Spleen (tissue), 11 donors: ENCODE data around the gene MBOAT7. TPM values are rescaled to one million over a fixed set of nuclear protein-coding genes. Genes with fewer than 3 reads are reported as not detected.

ENCODE experiments used
- DNase-seq: peaks from one replicate; pipeline ENCODE4 v3.0.0-alpha.2; 2020
- H3K27ac ChIP-seq, 8 donors: fragments of 200-600 bp; sonication (generic) in 7 of 8; 1 replicate in 4 of 8; 2 replicates in 4 of 8; pipeline versions ENCODE4 v1.5.0 to v1.8.0; 2016 to 2021; ENCODE audit warnings: inconsistent platforms in 4 of 8, mild to moderate bottlenecking in 4 of 8, moderate library complexity in 1 of 8
- H3K27me3 ChIP-seq, 7 donors: fragments of 200-600 bp; sonication (generic) in 6 of 7; replicated peaks in 1 of 7; 1 replicate in 4 of 7; 2 replicates in 3 of 7; pipeline versions ENCODE4 v1.5.0 to v1.8.0; 2016 to 2021; ENCODE audit warnings: inconsistent platforms in 3 of 7, mild to moderate bottlenecking in 1 of 7
- H3K36me3 ChIP-seq, 6 donors: fragments of 200-600 bp; sonication (generic) in 5 of 6; 1 replicate in 4 of 6; 2 replicates in 2 of 6; pipeline versions ENCODE4 v1.5.0 to v1.8.0; 2016 to 2021; ENCODE audit warnings: inconsistent platforms in 2 of 6
- H3K4me1 ChIP-seq, 6 donors: fragments of 200-600 bp; sonication (generic) in 5 of 6; 1 replicate in 3 of 6; 2 replicates in 3 of 6; pipeline versions ENCODE4 v1.5.0 to v1.8.0; 2016 to 2021; ENCODE audit warnings: inconsistent platforms in 3 of 6
- H3K4me3 ChIP-seq, 8 donors: fragments of 200-600 bp; sonication (generic) in 7 of 8; 1 replicate in 4 of 8; 2 replicates in 4 of 8; pipeline versions ENCODE4 v1.5.0 to v1.8.0; 2016 to 2021; ENCODE audit warnings: inconsistent platforms in 4 of 8, mild to moderate bottlenecking in 4 of 8, moderate library complexity in 2 of 8
- H3K9me3 ChIP-seq, 8 donors: fragments of 200-600 bp; sonication (generic) in 7 of 8; 1 replicate in 4 of 8; 2 replicates in 4 of 8; pipeline versions ENCODE4 v1.5.0 to v1.8.0; 2016 to 2021; ENCODE audit warnings: inconsistent platforms in 4 of 8
- POLR2A ChIP-seq, 3 donors: fragments of 450-650 bp; IDR thresholded peaks; one replicate each; pipeline ENCODE4 v1.5.1; 2017; ENCODE audit warnings: antibody characterized with exemption in 3 of 3, mild to moderate bottlenecking in 1 of 3
- POLR2AphosphoS5 ChIP-seq, 3 donors: sonication (generic); formaldehyde crosslinking; IDR thresholded peaks; one replicate each; pipeline ENCODE4 v1.5.1; 2017; ENCODE audit warnings: antibody characterized with exemption in 3 of 3
- WGBS, 5 donors: extraction: QIAGEN DNeasy Blood & Tissue Kit in 3 of 5; methylation state at CpG; one replicate each; pipeline versions ENCODE4 v1.1.5 to v1.1.7; 2013 to 2018; 5-methylcytosine and 5-hydroxymethylcytosine counted together
- intact Hi-C: fragments of 100-400 bp; cut with DNase I; formaldehyde crosslinking; loops from one replicate; pipeline ENCODE4 v1.15.0; 2023; ENCODE audit warnings: low total_unique reads
- polyA plus RNA-seq, 3 donors: library from polyadenylated mRNA; stranded (reverse); fragments of 200-250 nt; gene quantifications; one replicate each; pipeline ENCODE4 v1.2.1, GENCODE V29; 2013
- total RNA-seq, 7 donors: library from RNA; depleted of rRNA in 3 of 7; stranded (reverse); fragments of >200 nt in 3 of 7; fragmentation: NEBNext Ultra II Directional in 4 of 7; extraction: Animal tissue kit (Norgen Biotek cat#: 25700) in 4 of 7; gene quantifications; one replicate each; pipeline versions ENCODE4 v1.1.0 to v1.2.1, GENCODE V29; 2016 to 2021
- TF ChIP-seq, protein P1 (sequence below), 11 experiments: fragments of 200-600 bp in 7 of 11; fragments of 450-650 bp in 4 of 11; sonication (generic) in 4 of 11; IDR thresholded peaks in 8 of 11; conservative IDR thresholded peaks in 3 of 11; 1 replicate in 7 of 11; 2 replicates in 4 of 11; pipeline versions ENCODE4 v1.4.0 to v1.8.0; 2016 to 2021; ENCODE audit warnings: antibody characterized with exemption in 11 of 11, inconsistent platforms in 4 of 11, mild to moderate bottlenecking in 1 of 11
- donor health status: healthy with polysubstance abuse.
- donor health status: DM: no; HTN: no; CAD: no; lungs with moderate emphysema.
- donor health status: DM: no; HTN: no; CAD: no.
- donor health status: Bipolar disorder and iron deficiency.
- donor health status: healthy.
- donor health status: DM: no; HTN: no; CAD: no.
- donor health status: DM: yes; HTN: yes; CAD: no.

MBOAT7 gene
- total and polyA plus RNA-seq, 10 donors, result 12.0 to 208 (median 82.9) TPM

DNA sequence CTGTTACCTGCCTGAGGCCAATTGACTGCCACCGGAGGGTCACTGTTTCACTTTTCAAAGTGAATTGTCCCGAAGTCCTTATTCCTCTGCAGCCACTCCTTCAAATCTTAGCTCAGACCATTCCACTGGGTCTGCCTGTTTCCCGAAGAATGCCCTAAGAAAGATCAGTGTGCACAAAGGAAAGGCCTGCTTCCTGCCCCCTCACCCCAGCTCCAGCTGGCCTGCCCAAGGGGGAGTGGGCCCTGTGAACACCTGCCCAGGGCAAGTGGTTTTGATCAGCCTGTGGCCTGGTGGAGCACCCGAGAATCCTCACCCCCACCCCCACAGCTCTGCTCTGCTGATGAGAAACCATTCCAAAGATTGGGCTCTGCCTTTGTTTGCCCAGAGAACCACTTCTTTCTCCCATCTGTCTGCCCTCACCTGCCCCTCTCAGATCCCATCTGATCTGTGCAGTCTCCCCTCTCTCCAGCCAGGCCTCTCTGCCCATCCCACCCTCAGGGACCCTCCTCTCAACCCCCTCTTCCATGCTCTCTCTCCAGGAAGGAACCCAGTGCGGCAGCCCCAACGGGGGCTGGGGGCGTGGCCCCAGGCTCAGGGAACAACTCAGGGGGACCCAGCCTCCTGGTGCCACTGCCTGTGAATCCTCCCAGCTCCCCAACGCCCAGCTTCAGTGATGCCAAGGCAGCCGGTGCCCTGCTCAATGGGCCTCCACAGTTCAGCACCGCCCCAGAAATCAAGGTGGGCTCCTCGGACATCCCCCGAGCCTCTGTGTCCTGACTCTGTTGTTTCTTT lies 40.2 kb downstream of the MBOAT7 start:
- intact Hi-C loops, result no loop called here
- peak overlapping the region in 3 of 8 donors; percentile 40 to 67 (median 56) for H3K27ac ChIP-seq
- DNase-seq, result no peak
- no peak for TF ChIP-seq POLR2A (IDR thresholded peaks at IDR 0.05)
- TF ChIP-seq POLR2AphosphoS5 (IDR thresholded peaks at IDR 0.05), result peak in 1 of 3 donors; percentile 46
- TF ChIP-seq, protein P1, sequence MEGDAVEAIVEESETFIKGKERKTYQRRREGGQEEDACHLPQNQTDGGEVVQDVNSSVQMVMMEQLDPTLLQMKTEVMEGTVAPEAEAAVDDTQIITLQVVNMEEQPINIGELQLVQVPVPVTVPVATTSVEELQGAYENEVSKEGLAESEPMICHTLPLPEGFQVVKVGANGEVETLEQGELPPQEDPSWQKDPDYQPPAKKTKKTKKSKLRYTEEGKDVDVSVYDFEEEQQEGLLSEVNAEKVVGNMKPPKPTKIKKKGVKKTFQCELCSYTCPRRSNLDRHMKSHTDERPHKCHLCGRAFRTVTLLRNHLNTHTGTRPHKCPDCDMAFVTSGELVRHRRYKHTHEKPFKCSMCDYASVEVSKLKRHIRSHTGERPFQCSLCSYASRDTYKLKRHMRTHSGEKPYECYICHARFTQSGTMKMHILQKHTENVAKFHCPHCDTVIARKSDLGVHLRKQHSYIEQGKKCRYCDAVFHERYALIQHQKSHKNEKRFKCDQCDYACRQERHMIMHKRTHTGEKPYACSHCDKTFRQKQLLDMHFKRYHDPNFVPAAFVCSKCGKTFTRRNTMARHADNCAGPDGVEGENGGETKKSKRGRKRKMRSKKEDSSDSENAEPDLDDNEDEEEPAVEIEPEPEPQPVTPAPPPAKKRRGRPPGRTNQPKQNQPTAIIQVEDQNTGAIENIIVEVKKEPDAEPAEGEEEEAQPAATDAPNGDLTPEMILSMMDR (IDR thresholded peaks at IDR 0.05 in 8 of 11, conservative IDR thresholded peaks at IDR 0.05 in 3 of 11), result no peak
- H3K4me3 ChIP-seq, result no peak overlapping the region
- peaks cover 0 to 51% (median 9%) of the 10 kb centered on the region in 6 donors for H3K4me1 ChIP-seq
- H3K36me3 ChIP-seq, result peaks cover 4 to 100% (median 100%) of the 10 kb centered on the region in 6 donors
- no peaks in the 10 kb centered on the region for H3K9me3 ChIP-seq
- 74 to 81% (median 79%) methylated on average over 12 of the region's 12 CpGs for WGBS, 5 donors
- no peaks in the 10 kb centered on the region for H3K27me3 ChIP-seq

GRCh38 chr19:54148158-54148557 lies 41.2 kb downstream of the MBOAT7 start:
- no peaks in the 10 kb centered on the region for H3K27me3 ChIP-seq
- peak overlapping the region in 6 of 8 donors; percentile 20 to 67 (median 36) for H3K27ac ChIP-seq
- H3K9me3 ChIP-seq, result no peaks in the 10 kb centered on the region
- intact Hi-C loops, result no loop called here
- WGBS, 5 donors, result 76 to 95% (median 80%) methylated on average over 16 to 19 of the region's 19 CpGs
- no peak overlapping the region for H3K4me3 ChIP-seq
- DNase-seq, result no peak
- peaks cover 0 to 40% (median 6%) of the 10 kb centered on the region in 6 donors for H3K4me1 ChIP-seq
- peak in 1 of 3 donors; percentile 59 for TF ChIP-seq POLR2AphosphoS5 (IDR thresholded peaks at IDR 0.05)
- TF ChIP-seq POLR2A (IDR thresholded peaks at IDR 0.05), result no peak
- H3K36me3 ChIP-seq, result peaks cover 10 to 100% (median 100%) of the 10 kb centered on the region in 6 donors

DNA sequence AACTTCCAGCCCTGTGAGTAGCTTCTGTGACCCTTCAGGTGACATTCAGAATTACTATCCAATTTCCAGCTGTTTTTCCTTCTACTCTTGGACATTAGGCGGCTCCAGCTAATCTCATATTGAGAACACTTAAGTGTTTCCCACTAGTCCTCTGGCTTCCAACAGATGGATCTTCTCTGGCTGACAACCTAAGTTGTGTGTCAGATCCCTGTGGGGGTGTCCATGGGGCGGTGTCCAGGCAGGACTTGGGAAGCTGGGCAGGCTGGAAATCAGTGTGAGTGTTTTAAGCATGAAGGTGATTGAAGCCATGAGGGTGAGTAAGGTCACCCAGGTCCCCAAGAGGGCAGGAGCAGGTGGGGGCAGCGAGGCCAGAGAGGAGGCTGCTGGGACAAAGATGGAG lies 41.7 kb downstream of the MBOAT7 start:
- Histone ChIP-seq H3K27ac (peak overlapping the region in 6 of 8 donors; percentile 20 to 67 (median 44)), H3K4me1 (peaks cover 0 to 37% (median 6%) of the 10 kb centered on the region in 6 donors), H3K9me3 (no peaks in the 10 kb centered on the region), H3K4me3 (no peak overlapping the region), H3K36me3 (peaks cover 10 to 100% (median 100%) of the 10 kb centered on the region in 6 donors), H3K27me3 (no peaks in the 10 kb centered on the region)
- intact Hi-C loops, result no loop called here
- WGBS, 5 donors, result 69 to 92% (median 85%) methylated on average over 3 of the region's 3 CpGs
- no peak for DNase-seq
- TF ChIP-seq, protein P1 (IDR thresholded peaks at IDR 0.05 in 8 of 11, conservative IDR thresholded peaks at IDR 0.05 in 3 of 11), result peak in 1 of 11 experiments; percentile 6
- TF ChIP-seq POLR2AphosphoS5 (IDR thresholded peaks at IDR 0.05) (peak in 1 of 3 donors; percentile 27), POLR2A (IDR thresholded peaks at IDR 0.05) (no peak)

- intact Hi-C loops, result no loop called here
- peak in 2 of 3 donors; percentile 25 to 38 for TF ChIP-seq POLR2AphosphoS5 (IDR thresholded peaks at IDR 0.05)
- TF ChIP-seq POLR2A (IDR thresholded peaks at IDR 0.05), result no peak
- WGBS, 5 donors, result 88 to 94% (median 91%) methylated on average over 21 to 28 of the region's 28 CpGs
- no peaks in the 10 kb centered on the region for H3K27me3 ChIP-seq
- peaks cover 8 to 100% (median 83%) of the 10 kb centered on the region in 6 donors for H3K36me3 ChIP-seq
- no peak overlapping the region for H3K27ac ChIP-seq
- H3K9me3 ChIP-seq, result no peaks in the 10 kb centered on the region
- DNase-seq, result no peak
- no peak overlapping the region for H3K4me3 ChIP-seq
- peaks cover 0 to 52% (median 17%) of the 10 kb centered on the region in 6 donors for H3K4me1 ChIP-seq
Observed at GRCh38 chr19:54145541-54146158, 43.7 kb downstream of the MBOAT7 start.
